GM21381 (cell line): ENCODE data around the gene VOPP1.

Experiments used
- ATAC-seq: cut with Tn5 transposase; IDR thresholded peaks from one replicate; pipeline ENCODE4 v1.9.1; 2021; ENCODE audit warnings: mild to moderate bottlenecking, moderate library complexity; ENCODE audit not compliant: unreplicated experiment

VOPP1 gene

GRCh38 chr7:55494951-55495350 is 77.4 kb downstream of the VOPP1 start:
- ATAC-seq = no peak

DNA sequence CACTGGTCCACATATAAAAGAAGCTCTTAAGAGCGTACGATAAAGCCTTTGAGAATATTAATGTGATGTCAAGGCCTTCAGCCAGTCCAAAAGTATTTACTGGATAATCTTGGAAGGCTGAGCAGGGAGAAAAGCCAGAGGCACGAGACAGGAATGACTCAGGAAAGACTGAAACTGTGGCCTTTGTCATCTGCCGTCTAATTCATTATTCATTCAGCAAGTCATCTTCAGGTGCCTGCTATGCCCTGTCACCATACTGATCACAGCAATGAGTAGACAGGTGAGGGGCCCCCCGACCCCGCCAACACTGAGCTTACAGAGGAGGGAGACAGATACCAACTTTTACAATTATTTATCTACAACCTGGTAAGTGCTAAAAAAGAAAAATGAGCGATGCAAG is 78.9 kb downstream of the VOPP1 start:
- ATAC-seq = no peak

DNA sequence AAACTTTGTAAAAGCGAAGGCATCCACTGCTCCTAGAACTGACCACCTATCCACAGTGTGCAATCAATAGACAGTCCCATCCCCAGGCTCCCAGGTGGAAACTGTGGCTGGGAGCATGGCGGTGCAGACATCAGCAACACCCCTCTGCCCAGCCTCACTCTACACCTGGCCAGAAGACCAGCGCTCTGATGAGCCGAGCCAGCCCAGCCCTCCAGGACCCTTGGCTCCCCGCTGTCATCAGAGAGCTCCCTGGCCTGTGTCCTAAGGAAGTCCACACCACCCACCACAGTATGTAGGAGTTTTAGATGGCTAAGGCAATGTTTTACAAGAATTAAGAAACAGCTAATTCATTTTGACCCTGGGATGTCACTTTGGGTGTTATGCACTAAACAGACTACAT is 81.0 kb downstream of the VOPP1 start:
- ATAC-seq = no peak

DNA sequence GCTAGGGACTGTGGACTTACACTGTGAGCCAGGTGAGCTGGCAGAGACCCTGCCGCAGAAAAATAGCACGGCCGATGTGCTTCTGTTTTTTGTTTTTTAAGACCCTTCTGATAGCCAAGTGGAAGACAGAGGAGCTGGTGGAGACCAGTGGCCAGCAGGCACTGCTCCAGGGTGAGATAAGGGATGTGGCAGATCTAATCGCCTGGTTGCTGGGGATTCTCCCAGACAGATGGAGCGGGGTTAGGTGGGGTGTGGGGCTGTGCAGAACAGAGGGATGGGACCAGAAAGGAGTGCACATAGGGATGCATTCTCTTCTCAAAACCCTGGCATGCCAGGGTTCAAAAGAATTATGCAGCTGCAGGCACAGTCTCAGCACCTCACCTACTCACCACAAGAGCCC is 82.2 kb downstream of the VOPP1 start:
- ATAC-seq = no peak

DNA sequence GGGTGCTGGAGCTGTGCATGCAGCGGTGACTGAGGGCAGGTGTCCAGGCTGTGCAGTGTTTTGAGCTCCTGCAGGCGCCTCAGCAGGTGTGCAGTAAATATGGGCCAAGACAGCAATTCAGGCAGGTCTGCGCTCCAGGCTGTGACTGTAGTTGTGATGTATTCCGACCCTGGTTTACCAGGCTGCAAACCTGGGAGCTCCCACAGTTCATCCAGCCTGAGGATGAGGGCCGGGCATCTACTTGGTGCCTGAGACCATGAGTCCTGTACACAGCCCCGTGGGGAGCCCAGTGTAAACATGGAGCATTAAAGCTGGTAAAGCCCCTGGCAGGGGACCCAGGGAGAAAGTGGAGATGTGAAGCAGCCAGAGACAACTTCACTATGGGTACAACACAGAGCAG is 82.8 kb downstream of the VOPP1 start:
- no peak for ATAC-seq

DNA sequence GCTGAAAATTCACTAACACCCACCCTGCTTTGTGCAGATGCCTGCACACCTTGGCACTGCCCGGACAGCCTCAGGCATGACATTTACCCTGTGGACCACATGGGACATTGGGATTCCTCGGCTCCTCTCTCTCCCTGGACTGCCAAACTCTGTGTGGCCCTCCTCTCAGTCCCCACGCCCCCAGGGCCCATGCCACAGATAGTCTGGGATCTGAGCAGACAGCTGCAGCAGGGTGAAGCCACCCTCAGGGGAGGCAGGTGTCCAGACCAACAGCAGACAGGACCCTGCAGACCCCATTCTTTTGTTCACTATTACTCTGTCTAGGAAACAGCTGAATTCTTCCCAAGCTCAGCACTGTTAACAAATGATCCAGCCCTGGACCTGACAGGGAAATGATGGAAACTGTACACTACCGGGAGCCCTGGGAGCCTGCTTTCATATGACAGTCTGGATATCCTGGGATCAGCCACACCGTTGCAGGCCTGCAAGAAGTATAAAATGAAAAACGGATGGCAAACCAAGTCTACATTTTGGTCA is 83.4 kb downstream of the VOPP1 start:
- ATAC-seq = no peak

GRCh38 chr7:55488216-55488615 is 84.1 kb downstream of the VOPP1 start:
- no peak for ATAC-seq

- no peak for ATAC-seq
Measured at GRCh38 chr7:55486991-55487390, 85.3 kb downstream of the VOPP1 start.

DNA sequence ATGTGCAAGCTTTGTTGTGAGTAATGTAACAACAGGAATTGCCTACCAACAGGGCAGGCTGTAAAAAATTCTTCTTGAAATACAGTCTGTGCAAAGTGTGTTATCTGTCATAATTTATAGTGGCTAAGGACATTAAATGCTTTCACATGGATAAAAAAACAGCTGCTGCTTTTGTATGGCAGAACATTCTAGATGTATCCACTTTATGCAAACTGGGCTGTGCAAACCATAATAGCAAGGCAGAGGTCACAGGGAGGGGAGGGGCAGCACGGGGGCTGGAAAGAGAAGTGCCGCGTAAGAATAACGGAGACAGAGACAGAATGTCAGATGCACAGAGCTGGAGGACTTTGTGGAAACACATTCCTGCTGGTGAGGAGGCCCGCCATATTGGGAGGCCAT is 86.1 kb downstream of the VOPP1 start:
- ATAC-seq = no peak

DNA sequence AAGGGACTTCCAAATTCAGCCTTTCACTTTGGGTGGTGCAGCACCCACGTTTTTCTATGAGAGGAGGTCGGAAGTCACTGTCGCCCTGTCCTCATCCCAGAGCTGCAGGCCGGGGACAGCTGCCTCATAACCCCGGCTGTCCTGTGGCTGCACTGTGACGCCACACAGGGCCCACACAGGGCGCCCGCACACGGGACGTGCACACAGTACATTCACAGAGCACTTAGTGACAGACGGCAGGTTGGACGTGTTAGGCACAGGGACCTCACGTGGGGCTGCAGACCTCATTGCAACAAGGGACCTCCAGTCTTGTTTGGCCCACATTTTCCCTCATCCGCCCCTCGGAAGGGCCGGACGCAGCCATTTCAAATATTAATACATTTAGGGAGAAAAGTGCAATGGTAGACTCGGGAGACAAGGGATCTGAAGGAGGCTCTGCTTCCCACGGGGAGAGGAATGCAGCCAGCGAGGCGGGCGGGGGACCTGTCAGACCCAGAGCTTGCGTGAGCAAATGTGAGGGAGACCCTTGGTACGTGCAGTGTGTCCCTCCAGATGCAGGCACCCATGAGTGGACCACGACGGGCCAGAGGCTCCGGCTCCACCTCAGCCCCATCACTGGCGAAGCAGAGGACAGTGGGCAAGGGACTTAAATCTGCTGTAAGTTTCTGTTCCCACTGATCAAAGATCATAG is 86.7 kb downstream of the VOPP1 start:
- ATAC-seq = no peak

- ATAC-seq = no peak
Measured at GRCh38 chr7:55484834-55485233, 87.5 kb downstream of the VOPP1 start.

- ATAC-seq = no peak
Measured at GRCh38 chr7:55484241-55484640, 88.1 kb downstream of the VOPP1 start.

- ATAC-seq = no peak
Measured at GRCh38 chr7:55483046-55483445, 89.3 kb downstream of the VOPP1 start.

GRCh38 chr7:55481155-55481554 is 91.1 kb downstream of the VOPP1 start:
- no peak for ATAC-seq

DNA sequence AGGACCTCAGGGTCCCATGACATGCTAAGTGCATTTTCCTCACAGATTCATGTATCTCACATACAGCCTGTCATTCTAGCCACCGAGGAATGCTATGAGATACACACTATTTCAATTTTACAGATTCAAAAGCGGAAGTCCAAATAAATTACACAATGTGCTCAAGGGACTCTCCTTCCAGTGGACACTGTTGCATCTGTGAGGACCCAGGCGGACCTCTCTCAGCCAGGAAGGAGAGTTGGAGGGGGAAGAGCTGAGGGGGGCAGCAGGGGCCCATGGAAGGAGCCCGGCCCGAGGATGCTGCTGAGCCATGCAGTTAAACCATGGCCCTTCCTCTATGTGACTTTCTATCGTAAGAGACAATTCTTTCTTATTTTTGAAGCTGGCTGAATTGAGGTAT is 93.6 kb downstream of the VOPP1 start:
- ATAC-seq = no peak

DNA sequence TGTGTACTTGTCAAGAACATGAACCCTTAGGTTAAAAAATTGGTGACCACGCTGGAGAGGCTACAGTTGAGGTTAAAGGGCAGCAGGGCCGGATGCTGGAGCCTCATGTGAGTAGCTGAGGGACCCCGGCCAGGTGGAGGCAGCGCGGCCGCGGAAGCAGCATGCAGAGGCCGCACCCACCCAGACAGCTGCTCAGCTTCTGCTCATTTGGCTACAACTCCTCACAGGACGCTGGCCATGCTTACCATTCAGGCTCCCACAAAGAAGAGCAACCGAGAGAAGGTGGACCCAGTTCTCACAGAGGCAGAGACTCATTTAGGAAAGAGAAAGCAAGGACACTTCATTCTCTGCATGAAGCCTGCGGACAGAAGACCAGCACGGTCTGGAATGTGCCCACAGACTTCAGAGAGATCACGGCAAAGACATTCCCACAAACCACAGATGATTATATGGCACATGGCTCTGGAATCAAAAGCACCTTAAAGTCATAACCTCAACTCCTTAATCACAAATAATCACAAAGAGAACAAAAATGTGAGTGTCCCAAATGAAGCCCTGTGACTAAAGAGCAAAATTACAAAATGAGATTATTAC is 94.4 kb downstream of the VOPP1 start:
- no peak for ATAC-seq

DNA sequence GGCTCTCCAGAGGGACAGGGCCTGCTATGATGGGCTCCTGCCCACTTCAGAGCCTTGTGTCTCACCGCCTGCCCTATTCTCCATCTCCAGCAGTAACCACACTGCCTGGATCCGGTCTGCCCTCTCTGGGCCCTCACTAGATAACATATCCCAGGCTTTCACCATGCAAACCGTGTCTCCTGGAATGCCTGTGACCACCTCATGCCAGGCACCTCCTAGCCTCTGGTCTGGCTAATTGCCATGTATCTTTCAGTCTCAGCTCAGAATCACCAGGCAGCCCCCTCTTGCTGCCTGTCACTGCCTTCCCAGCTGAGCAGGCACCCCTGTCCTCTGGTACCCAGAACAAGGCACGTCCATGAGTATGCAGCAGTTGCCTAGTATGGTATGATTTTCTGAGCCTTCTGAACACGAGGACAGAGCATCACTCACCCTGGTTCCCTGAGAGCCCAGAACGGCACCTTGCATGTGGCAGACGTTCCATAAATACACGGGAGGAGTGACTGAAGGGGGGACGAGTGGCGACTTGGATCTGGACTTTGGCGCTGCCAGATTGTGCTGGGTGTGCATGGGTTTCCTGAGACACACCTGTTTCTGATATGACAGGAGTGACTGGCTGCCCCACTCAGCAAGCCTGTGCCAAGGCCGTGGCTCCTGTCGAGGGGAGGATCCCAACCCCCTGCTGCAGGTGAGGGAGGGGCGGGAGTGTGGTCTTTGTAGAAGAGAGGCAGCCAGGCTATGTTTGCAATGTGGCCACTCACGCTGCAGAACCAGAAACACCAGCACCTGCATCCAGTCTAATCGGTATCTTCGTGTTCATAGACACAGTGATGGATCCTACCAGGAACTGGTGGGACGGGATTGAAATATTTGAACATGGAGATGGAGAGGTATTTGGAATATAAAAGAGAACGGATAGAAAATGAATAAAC is 95.2 kb downstream of the VOPP1 start:
- ATAC-seq = no peak

DNA sequence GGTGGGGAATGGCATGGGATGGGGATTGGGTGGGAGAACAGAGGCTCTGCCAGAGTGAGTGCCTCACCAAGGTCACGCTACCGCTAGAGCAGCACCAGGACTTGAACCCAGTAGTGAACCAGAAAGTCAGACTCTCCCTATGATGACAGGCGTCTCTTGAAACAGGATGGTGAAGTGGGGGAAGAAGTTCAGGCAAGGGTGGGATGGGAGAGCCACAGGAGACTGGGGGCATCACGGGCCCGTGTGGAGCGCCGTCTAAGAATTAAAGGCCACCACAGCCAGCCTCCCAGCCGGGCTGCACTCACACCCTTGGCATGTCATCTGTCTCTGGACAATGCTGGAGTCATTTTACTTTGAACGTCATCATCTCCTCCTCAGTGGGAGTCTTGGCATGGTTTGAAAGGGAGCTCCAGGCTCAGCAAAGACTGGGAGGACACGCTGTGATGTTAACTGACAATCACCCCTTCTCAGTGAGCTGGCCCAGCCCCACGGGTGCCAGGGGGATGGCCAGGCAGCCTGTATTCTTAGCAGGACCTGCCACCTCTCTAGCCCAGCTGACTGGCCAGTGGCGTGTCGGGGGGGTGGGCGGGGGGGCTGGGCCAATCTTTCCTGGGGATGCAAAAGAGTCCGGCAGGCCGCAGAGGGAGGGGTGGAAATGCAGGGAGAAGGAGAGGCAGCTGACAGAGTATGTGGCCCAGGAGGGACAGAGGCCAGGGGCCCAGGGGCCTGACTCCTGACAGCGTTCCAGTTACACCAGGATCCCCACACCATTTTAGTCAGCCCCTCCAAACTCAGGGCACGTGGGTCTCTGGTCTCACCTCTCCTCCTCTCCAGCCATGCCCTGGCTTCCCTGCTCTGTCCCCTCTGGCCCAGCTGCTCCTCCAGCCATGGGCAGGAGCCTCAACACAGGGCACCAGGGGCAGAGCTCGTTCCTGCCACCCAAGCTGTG is 96.2 kb downstream of the VOPP1 start:
- ATAC-seq = no peak

DNA sequence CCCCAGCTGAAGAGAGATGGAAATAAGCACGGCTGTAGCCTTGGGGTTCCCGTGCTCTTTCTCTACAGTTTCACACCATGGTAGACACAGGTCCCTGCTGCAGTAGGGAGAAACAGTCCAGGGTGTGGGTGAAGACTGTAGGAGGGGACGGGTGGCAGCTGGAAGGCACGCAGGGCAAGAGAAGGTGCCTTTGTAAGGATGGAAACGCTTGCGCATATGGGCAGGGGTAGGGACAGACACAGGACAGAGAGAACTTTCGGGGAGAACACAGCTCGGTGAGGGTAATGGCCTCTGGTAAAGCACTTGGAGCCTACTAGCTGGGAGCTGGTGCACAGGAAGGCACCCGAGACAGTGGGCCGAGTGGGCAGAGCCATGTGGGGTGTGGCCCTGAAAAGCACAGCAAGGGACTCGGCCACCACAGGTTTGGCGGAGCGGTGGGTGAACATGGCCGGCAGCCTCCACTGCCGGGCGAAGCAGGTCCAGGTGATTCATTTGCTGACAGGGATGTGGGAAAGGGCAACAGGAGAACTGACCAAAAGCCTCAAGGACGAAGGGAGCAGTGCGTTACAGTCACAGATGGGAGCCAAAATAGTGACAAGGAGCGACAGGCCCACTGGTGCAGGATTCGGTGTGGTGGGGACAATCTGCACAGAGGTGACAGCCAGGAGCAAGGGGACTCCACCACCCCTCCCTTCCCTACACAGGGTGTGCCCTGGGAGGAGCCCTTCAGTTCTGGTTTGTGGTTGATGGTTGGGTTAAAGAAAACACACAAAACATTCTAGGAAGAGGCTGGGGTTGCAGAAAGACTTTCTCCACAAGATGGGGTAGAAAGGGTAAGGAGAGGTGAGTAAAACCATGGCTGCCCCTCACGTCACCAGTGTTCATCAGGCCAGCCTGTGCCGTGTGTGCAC is 97.1 kb downstream of the VOPP1 start:
- ATAC-seq = no peak

DNA sequence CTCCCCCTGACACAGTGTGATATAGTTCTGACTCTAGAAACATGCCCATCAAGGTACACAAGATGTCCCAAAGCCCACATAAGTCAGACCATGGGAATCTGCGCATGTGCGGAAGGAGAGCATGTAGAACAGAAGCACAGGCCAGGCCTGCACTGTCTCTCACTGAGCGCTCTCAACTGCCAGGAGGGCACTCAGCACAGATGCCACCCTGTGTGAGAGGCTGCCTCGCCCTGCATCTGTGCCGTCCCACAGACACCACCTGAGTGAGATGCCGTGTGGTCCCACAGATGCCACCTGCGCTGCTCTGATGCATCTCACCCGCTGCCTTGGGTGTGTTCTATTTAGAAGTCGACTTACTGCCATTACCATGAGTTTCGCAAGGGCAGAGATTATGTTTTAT is 98.4 kb downstream of the VOPP1 start:
- no peak for ATAC-seq
